Right lobe of liver (tissue), 6 donors: ENCODE measurements around the gene FOS. TPM values are rescaled to one million over a fixed set of nuclear protein-coding genes. Genes with fewer than 3 reads are reported as not detected.
"Not testable (repeated sequence)": the region's sequence is repeated elsewhere in the genome, so short reads cannot be mapped to it uniquely, and the experiment has no call there.

Experiments used
- ATAC-seq, 4 donors: fragments of 200-7000 bp; cut with Tn5 transposase; one replicate each; pipeline ENCODE4 v1.9.1; 2020; ENCODE audit warnings: mild to moderate bottlenecking in 4 of 4, moderate library complexity in 4 of 4
- DNase-seq, 3 donors: peaks; one replicate each; pipeline ENCODE4 v3.0.0-alpha.2; 2020
- H3K27ac ChIP-seq, 3 donors: fragments of 200-600 bp; one replicate each; pipeline ENCODE4 v1.8.0; 2022
- H3K27me3 ChIP-seq, 2 donors: fragments of 200-600 bp; one replicate each; pipeline ENCODE4 v1.8.0; 2022
- H3K36me3 ChIP-seq, 4 donors: fragments of 200-600 bp; sonication (generic) in 1 of 4; one replicate each; pipeline versions ENCODE4 v1.5.1 to v1.8.0; 2017 to 2022; ENCODE audit warnings: control low read depth in 1 of 4
- H3K4me1 ChIP-seq, 4 donors: fragments of 200-600 bp; sonication (generic) in 1 of 4; one replicate each; pipeline versions ENCODE4 v1.5.1 to v1.8.0; 2017 to 2022; ENCODE audit warnings: control low read depth in 1 of 4
- H3K4me3 ChIP-seq, 3 donors: fragments of 200-600 bp; one replicate each; pipeline ENCODE4 v1.8.0; 2022
- H3K9me3 ChIP-seq, 4 donors: fragments of 200-600 bp; sonication (generic) in 1 of 4; one replicate each; pipeline versions ENCODE4 v1.5.1 to v1.8.0; 2017 to 2022; ENCODE audit warnings: control low read depth in 1 of 4
- CTCF ChIP-seq, 4 donors: fragments of 200-600 bp in 3 of 4; fragments of 450-650 bp in 1 of 4; IDR thresholded peaks; one replicate each; pipeline versions ENCODE4 v1.5.1 to v1.8.0; 2016 to 2022; ENCODE audit warnings: antibody characterized with exemption in 4 of 4, mild to moderate bottlenecking in 2 of 4
- POLR2A ChIP-seq: fragments of 450-650 bp; IDR thresholded peaks from one replicate; pipeline ENCODE4 v1.6.1; 2017; ENCODE audit warnings: antibody characterized with exemption, mild to moderate bottlenecking
- WGBS: methylation state at CpG from one replicate; pipeline ENCODE4 v1.1.6; 2018; ENCODE audit warnings: low coverage, low lambda C conversion rate; ENCODE audit not compliant: insufficient coverage; ENCODE audit errors: missing lambda C conversion rate; 5-methylcytosine and 5-hydroxymethylcytosine counted together
- intact Hi-C, 2 donors: fragments of 100-400 bp; cut with DNase I; formaldehyde crosslinking; loops; one replicate each; pipeline versions ENCODE4 v1.11.2 to v1.14.1; 2022
- total RNA-seq, 6 experiments: library from RNA; depleted of rRNA in 2 of 6; stranded (reverse); fragments of >200 nt in 2 of 6; fragmentation: NEBNext Ultra II Directional in 3 of 6; extraction: Animal tissue kit (Norgen Biotek cat#: 25700) in 3 of 6; gene quantifications; one replicate each; pipeline versions ENCODE4 v1.1.0 to v1.2.4, GENCODE V29; 2016 to 2023
- donor health status: DM: no; HTN: yes; CAD: no.
- donor health status: DM: no; HTN: no; CAD: no.
- donor health status: DM: no; HTN: no; CAD: no.
- donor health status: DM: no; HTN: yes; CAD: no.
- donor health status: DM: no; HTN: yes; CAD: no.

The FOS gene
- total RNA-seq, 6 experiments from 2014 or later = 9.9 to 151 (median 49.5) TPM

GRCh38 chr14:75306927-75307699 is 28.5 kb downstream of the FOS start:
- Histone ChIP-seq H3K27ac (no peak overlapping the region), H3K27me3 (no peaks in the 10 kb centered on the region), H3K9me3 (no peaks in the 10 kb centered on the region), H3K4me1 (no peaks in the 10 kb centered on the region), H3K36me3 (no peaks in the 10 kb centered on the region), H3K4me3 (no peak overlapping the region)
- no peak for DNase-seq
- peak in 1 of 4 donors; percentile 25 for ATAC-seq
- WGBS = 58% methylated on average over 9 of the region's 9 CpGs
- intact Hi-C loops = loop anchor here in 1 of 2 donors (10.0 kb wide), 1 partner anchor 172 kb away; no protein-coding TSS in a partner anchor
- TF ChIP-seq CTCF (IDR thresholded peaks at IDR 0.05) = peak in 3 of 4 donors; percentile 18 to 31 (median 24)
- TF ChIP-seq POLR2A = no peak

- H3K36me3 ChIP-seq = no peaks in the 10 kb centered on the region
These were observed 29.2 kb downstream of the FOS start for GRCh38 chr14:75307700-75308379.

DNA sequence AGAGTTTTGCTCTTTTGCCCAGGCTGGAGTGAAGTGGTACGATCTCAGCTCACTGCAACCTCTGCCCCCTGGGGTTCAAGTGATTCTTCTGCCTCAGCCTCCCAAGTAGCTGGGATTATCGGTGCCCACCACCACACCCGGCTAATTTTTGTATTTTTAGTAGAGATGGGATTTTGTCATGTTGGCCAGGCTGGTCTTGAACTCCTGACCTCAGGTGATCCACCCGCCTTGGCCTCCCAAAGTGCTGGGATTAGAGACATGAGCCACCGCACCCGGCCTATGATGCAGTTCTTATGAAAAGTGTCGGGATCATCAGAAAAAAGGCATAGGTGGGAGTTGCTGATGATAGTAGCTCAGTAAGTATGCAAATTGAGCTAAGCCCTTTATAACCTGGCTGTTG is 30.4 kb downstream of the FOS start:
- not testable (repeated sequence) for H3K4me3 ChIP-seq, H3K27ac ChIP-seq, H3K9me3 ChIP-seq, H3K27me3 ChIP-seq, H3K4me1 ChIP-seq, DNase-seq, H3K36me3 ChIP-seq, ATAC-seq
- intact Hi-C loops = loop anchor here (2.0 to 10.0 kb wide), 2 partner anchors 174 to 178 kb away; no protein-coding TSS in a partner anchor
- WGBS = 85% methylated on average over 4 of the region's 7 CpGs

More at GRCh38 chr14:75307700-75308379, 29.2 kb downstream of the FOS start:
- Histone ChIP-seq H3K4me3 (no peak overlapping the region), H3K9me3 (no peaks in the 10 kb centered on the region), H3K4me1 (no peaks in the 10 kb centered on the region), H3K27me3 (no peaks in the 10 kb centered on the region), H3K27ac (no peak overlapping the region)
- intact Hi-C loops = loop anchor here (2.0 to 10.0 kb wide), 2 partner anchors 173 to 179 kb away; no protein-coding TSS in a partner anchor
- TF ChIP-seq CTCF (IDR thresholded peaks at IDR 0.05) = peak; percentile 86 to 94 (median 92)
- no peak for TF ChIP-seq POLR2A
- ATAC-seq (peak; percentile 86 to 92 (median 90)), DNase-seq (peak; percentile 84 to 88 (median 84))
- 10% methylated on average over 11 of the region's 12 CpGs for WGBS

- WGBS = 79% methylated on average over 7 of the region's 14 CpGs
These were observed 30.9 kb downstream of the FOS start for GRCh38 chr14:75309561-75309960.

DNA sequence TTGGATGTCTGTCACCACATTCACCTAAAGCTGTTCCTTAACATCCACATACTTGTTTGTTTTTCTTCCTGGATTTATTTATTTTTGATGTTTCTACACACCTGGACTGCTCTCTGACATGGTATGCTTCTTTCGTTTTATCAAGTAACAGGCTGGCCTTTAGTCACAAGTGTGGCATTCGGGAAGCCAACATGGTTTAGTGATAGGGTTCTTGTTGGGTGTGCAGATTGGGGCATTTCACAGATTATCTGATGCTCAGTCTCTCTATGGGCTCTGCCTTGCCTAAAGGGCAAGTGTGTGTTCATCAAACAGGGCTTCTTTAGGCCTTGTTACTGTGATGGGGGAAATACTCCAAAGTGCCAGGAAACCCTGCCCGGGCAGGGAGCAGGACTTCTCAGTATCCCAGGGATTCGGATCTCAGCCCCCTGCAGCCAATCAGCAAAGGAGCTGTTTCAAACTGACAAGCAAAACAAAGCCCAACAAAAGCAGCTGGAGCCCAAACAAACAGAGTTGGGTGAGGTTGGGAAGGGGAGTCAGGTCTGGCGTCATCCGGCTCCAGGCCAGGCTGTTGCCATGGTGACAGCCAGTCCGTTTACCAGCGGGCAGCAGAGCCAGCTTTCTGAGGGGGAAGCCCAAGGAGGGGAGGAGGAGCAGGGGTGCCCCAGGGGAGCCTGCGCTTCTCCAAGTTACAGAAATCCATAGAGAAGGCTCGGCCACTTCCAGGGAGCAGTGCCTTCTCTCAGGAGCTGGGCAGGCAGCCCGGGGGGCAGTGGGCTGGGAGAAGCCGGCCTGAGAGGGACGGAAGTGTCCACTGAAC is 31.9 kb downstream of the FOS start:
- Histone ChIP-seq H3K4me3 (no peak overlapping the region), H3K4me1 (peaks cover 0 to 3% (median 0%) of the 10 kb centered on the region in 4 donors), H3K36me3 (no peaks in the 10 kb centered on the region), H3K9me3 (no peaks in the 10 kb centered on the region), H3K27ac (peak overlapping the region in 1 of 3 donors; percentile 41), H3K27me3 (no peaks in the 10 kb centered on the region)
- DNase-seq = peak in 1 of 3 donors; percentile 42
- ATAC-seq = peak in 3 of 4 donors; percentile 10 to 66 (median 38)
- TF ChIP-seq CTCF (IDR thresholded peaks at IDR 0.05) = no peak
- TF ChIP-seq POLR2A = no peak
- intact Hi-C loops = loop anchor here in 1 of 2 donors (5.0 kb wide), 1 partner anchor 177 kb away; no protein-coding TSS in a partner anchor
- WGBS = 30% methylated on average over 11 of the region's 13 CpGs

More at GRCh38 chr14:75309561-75309960, 30.9 kb downstream of the FOS start:
- not testable (repeated sequence) for H3K36me3 ChIP-seq, H3K27me3 ChIP-seq, DNase-seq, H3K9me3 ChIP-seq, H3K4me3 ChIP-seq, H3K27ac ChIP-seq, ATAC-seq, H3K4me1 ChIP-seq
- intact Hi-C loops = loop anchor here (2.0 to 10.0 kb wide), 2 partner anchors 175 to 177 kb away; no protein-coding TSS in a partner anchor
